ENCODE measurements around the gene CNTLN.
A peak's percentile ranks its signal among the peaks of the same experiment; 100 is the strongest.

CNTLN gene

GRCh38 chr9:17528859-17529258 is 394.0 kb downstream of the CNTLN start:
- no peaks in the 10 kb centered on the region for H3K9me2 ChIP-seq (replicated peaks; ENCODE audit: low read depth, low read length)
- no peaks in the 10 kb centered on the region for H3K9me3 ChIP-seq (ENCODE audit: insufficient read depth, low read depth, low read length)
- no peaks in the 10 kb centered on the region for H3K36me3 ChIP-seq (ENCODE audit: insufficient read depth, low read length)
- no peaks in the 10 kb centered on the region for H4K20me1 ChIP-seq (ENCODE audit: insufficient read depth, low read length, poor library complexity, severe bottlenecking)
- peaks cover 5% of the 10 kb centered on the region for H3K4me1 ChIP-seq (ENCODE audit: insufficient read depth, low read length, poor library complexity, severe bottlenecking)
- no peak for TF ChIP-seq EZH2phosphoT487 (IDR thresholded peaks at IDR 0.05; ENCODE audit: borderline replicate concordance)
- peak; percentile 58 for TF ChIP-seq CTCF (conservative IDR thresholded peaks at IDR 0.05; ENCODE audit: low read length)
- no peaks in the 10 kb centered on the region for H3F3A ChIP-seq (ENCODE audit: low read depth)
- H3K9ac ChIP-seq (ENCODE audit: low read depth, low read length, poor library complexity, severe bottlenecking): no peak overlapping the region
- H2AFZ ChIP-seq (ENCODE audit: low read length): no peak overlapping the region
- no peaks in the 10 kb centered on the region for H3K79me2 ChIP-seq (ENCODE audit: insufficient read depth, low read length)
- H3K4me3 ChIP-seq (ENCODE audit: low read length, poor library complexity, severe bottlenecking): no peak overlapping the region
- no peaks in the 10 kb centered on the region for H3K27me3 ChIP-seq (ENCODE audit: insufficient read depth, low read length, poor library complexity, severe bottlenecking)
- no peak overlapping the region for H3K4me2 ChIP-seq (ENCODE audit: low read depth, low read length, poor library complexity, severe bottlenecking)

GRCh38 chr9:17531642-17532254 is 396.9 kb downstream of the CNTLN start:
- no peaks in the 10 kb centered on the region for H3K79me2 ChIP-seq (ENCODE audit: insufficient read depth, low read length)
- peak overlapping the region; percentile 44 for H3K9ac ChIP-seq (ENCODE audit: low read depth, low read length, poor library complexity, severe bottlenecking)
- H3F3A ChIP-seq (ENCODE audit: low read depth): no peaks in the 10 kb centered on the region
- H3K36me3 ChIP-seq (ENCODE audit: insufficient read depth, low read length): no peaks in the 10 kb centered on the region
- H3K27me3 ChIP-seq (ENCODE audit: insufficient read depth, low read length, poor library complexity, severe bottlenecking): no peaks in the 10 kb centered on the region
- H4K20me1 ChIP-seq (ENCODE audit: insufficient read depth, low read length, poor library complexity, severe bottlenecking): no peaks in the 10 kb centered on the region
- peaks cover 5% of the 10 kb centered on the region for H3K4me1 ChIP-seq (ENCODE audit: insufficient read depth, low read length, poor library complexity, severe bottlenecking)
- no peaks in the 10 kb centered on the region for H3K9me2 ChIP-seq (replicated peaks; ENCODE audit: low read depth, low read length)
- H3K9me3 ChIP-seq (ENCODE audit: insufficient read depth, low read depth, low read length): no peaks in the 10 kb centered on the region
- H3K4me2 ChIP-seq (ENCODE audit: low read depth, low read length, poor library complexity, severe bottlenecking): peak overlapping the region; percentile 84
- H2AFZ ChIP-seq (ENCODE audit: low read length): peak overlapping the region; percentile 98
- TF ChIP-seq CTCF (conservative IDR thresholded peaks at IDR 0.05; ENCODE audit: low read length) (peak; percentile 75), EZH2phosphoT487 (IDR thresholded peaks at IDR 0.05; ENCODE audit: borderline replicate concordance) (no peak)
- peak overlapping the region; percentile 66 for H3K4me3 ChIP-seq (ENCODE audit: low read length, poor library complexity, severe bottlenecking)

- Histone ChIP-seq H3K9me3 (ENCODE audit: insufficient read depth, low read depth, low read length) (no peaks in the 10 kb centered on the region), H2AFZ (ENCODE audit: low read length) (peak overlapping the region; percentile 28; the same call in 1 of the 2 replicates), H3K9me2 (replicated peaks; ENCODE audit: low read depth, low read length) (no peaks in the 10 kb centered on the region), H4K20me1 (ENCODE audit: insufficient read depth, low read length, poor library complexity, severe bottlenecking) (no peaks in the 10 kb centered on the region), H3K4me1 (ENCODE audit: insufficient read depth, low read length, poor library complexity, severe bottlenecking) (peaks cover 5% of the 10 kb centered on the region), H3K27me3 (ENCODE audit: insufficient read depth, low read length, poor library complexity, severe bottlenecking) (no peaks in the 10 kb centered on the region), H3K4me2 (ENCODE audit: low read depth, low read length, poor library complexity, severe bottlenecking) (no peak overlapping the region), H3K79me2 (ENCODE audit: insufficient read depth, low read length) (no peaks in the 10 kb centered on the region), H3K36me3 (ENCODE audit: insufficient read depth, low read length) (no peaks in the 10 kb centered on the region), H3F3A (ENCODE audit: low read depth) (no peaks in the 10 kb centered on the region), H3K4me3 (ENCODE audit: low read length, poor library complexity, severe bottlenecking) (no peak overlapping the region), H3K9ac (ENCODE audit: low read depth, low read length, poor library complexity, severe bottlenecking) (no peak overlapping the region)
- TF ChIP-seq EZH2phosphoT487 (IDR thresholded peaks at IDR 0.05; ENCODE audit: borderline replicate concordance): no peak
- no peak for TF ChIP-seq CTCF (conservative IDR thresholded peaks at IDR 0.05; ENCODE audit: low read length)
Observed at GRCh38 chr9:17532461-17532860, 397.6 kb downstream of the CNTLN start.
